Loucy (cell line): ENCODE results near the gene GRK6.

Source experiments
- H2AFZ ChIP-seq: fragments of 200-600 bp; sonication (generic); 2 replicates; pipeline ENCODE4 v1.6.0; 2016; ENCODE audit warnings: antibody characterized with exemption, mild to moderate bottlenecking, low read length, moderate library complexity
- H3F3A ChIP-seq: fragments of 200-600 bp; 2 replicates; pipeline ENCODE4 v1.6.0; 2016; ENCODE audit warnings: antibody characterized with exemption, low read depth, mild to moderate bottlenecking
- H3K27me3 ChIP-seq: fragments of 200-600 bp; sonication (generic); 2 replicates; pipeline ENCODE4 v1.6.1; 2014; ENCODE audit warnings: low read length, mild to moderate bottlenecking; ENCODE audit not compliant: insufficient read depth, poor library complexity, severe bottlenecking
- H3K36me3 ChIP-seq: fragments of 200-600 bp; sonication (generic); 2 replicates; pipeline ENCODE4 v1.6.1; 2016; ENCODE audit warnings: low read length; ENCODE audit not compliant: insufficient read depth
- H3K4me1 ChIP-seq: fragments of 200-600 bp; sonication (generic); 2 replicates; pipeline ENCODE4 v1.5.1; 2014; ENCODE audit warnings: low read length, mild to moderate bottlenecking; ENCODE audit not compliant: insufficient read depth, poor library complexity, severe bottlenecking
- H3K4me2 ChIP-seq: fragments of 200-600 bp; sonication (generic); 2 replicates; pipeline ENCODE4 v1.6.0; 2014; ENCODE audit warnings: antibody characterized with exemption, low read length, low read depth, mild to moderate bottlenecking; ENCODE audit not compliant: poor library complexity, severe bottlenecking
- H3K4me3 ChIP-seq: fragments of 200-600 bp; sonication (generic); 2 replicates; pipeline ENCODE4 v1.5.1; 2014; ENCODE audit warnings: low read length, mild to moderate bottlenecking, mixed read lengths; ENCODE audit not compliant: poor library complexity, severe bottlenecking
- H3K79me2 ChIP-seq: fragments of 200-600 bp; sonication (generic); 2 replicates; pipeline ENCODE4 v1.6.1; 2014; ENCODE audit warnings: low read length; ENCODE audit not compliant: insufficient read depth
- H3K9ac ChIP-seq: fragments of 200-600 bp; sonication (generic); 2 replicates; pipeline ENCODE4 v1.6.0; 2014; ENCODE audit warnings: mild to moderate bottlenecking, low read depth, low read length, moderate library complexity; ENCODE audit not compliant: poor library complexity, severe bottlenecking
- H3K9me2 ChIP-seq: fragments of 200-600 bp; sonication (generic); replicated peaks from 2 replicates; pipeline ENCODE4 v1.6.1; 2016; ENCODE audit warnings: low read depth, low read length, mixed read lengths
- H3K9me3 ChIP-seq: fragments of 200-600 bp; sonication (generic); 2 replicates; pipeline ENCODE4 v1.6.1; 2014; ENCODE audit warnings: mild to moderate bottlenecking, antibody characterized with exemption, low read length, low read depth; ENCODE audit not compliant: insufficient read depth
- H4K20me1 ChIP-seq: fragments of 200-600 bp; sonication (generic); 2 replicates; pipeline ENCODE4 v1.6.0; 2014; ENCODE audit warnings: antibody characterized with exemption, low read length, mild to moderate bottlenecking; ENCODE audit not compliant: insufficient read depth, poor library complexity, severe bottlenecking
- EZH2phosphoT487 ChIP-seq: fragments of 200-600 bp; IDR thresholded peaks from 2 replicates; pipeline ENCODE4 v1.6.1; 2018; ENCODE audit warnings: antibody characterized with exemption, mild to moderate bottlenecking, moderate library complexity, borderline replicate concordance
- TF ChIP-seq, protein P1 (sequence below): fragments of 200-600 bp; sonication (generic); conservative IDR thresholded peaks from 2 replicates; pipeline ENCODE4 v1.5.1; 2014; ENCODE audit warnings: mild to moderate bottlenecking, antibody characterized with exemption, low read length

GRK6 gene

DNA sequence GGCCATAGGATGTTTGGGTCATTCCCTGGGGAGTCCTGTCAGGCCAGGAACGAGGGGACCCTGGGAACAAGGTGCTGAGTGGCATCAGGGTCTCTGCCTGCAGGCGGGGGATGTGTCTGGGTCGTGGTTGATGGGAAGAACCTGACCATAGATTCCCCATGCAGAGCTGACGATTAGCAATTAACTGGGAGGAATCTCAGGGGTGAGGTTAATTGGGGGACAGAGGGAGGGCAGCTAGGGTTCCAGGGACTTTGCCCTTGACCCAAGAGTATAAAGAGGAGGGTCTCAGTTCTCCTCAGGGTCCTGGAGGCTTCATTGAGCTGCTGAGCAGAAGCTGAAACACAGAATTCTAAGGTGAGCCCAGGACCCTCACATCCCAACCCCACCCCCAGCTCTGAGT, 42.3 kb upstream of the GRK6 start, which contains the start of gene SLC34A1:
TSS of gene SLC34A1 (plus strand) at position 301 of the 400 bp plus-strand sequence. CDS start 1,308 bp downstream, outside the sequence.
- Histone ChIP-seq H3K36me3 (no peaks in the 10 kb centered on the region), H3K4me1 (peaks cover 4% of the 10 kb centered on the region), H3K27me3 (no peaks in the 10 kb centered on the region), H3K9me3 (no peaks in the 10 kb centered on the region), H3K9ac (no peak within 1 kb of the TSS), H2AFZ (no peak within 1 kb of the TSS), H3K79me2 (no peaks in the 10 kb centered on the region), H3K4me2 (no peak within 1 kb of the TSS), H3K4me3 (no peak within 1 kb of the TSS), H3F3A (no peaks in the 10 kb centered on the region), H4K20me1 (no peaks in the 10 kb centered on the region), H3K9me2 (no peaks in the 10 kb centered on the region)
- no peak for TF ChIP-seq EZH2phosphoT487
- TF ChIP-seq, protein P1, sequence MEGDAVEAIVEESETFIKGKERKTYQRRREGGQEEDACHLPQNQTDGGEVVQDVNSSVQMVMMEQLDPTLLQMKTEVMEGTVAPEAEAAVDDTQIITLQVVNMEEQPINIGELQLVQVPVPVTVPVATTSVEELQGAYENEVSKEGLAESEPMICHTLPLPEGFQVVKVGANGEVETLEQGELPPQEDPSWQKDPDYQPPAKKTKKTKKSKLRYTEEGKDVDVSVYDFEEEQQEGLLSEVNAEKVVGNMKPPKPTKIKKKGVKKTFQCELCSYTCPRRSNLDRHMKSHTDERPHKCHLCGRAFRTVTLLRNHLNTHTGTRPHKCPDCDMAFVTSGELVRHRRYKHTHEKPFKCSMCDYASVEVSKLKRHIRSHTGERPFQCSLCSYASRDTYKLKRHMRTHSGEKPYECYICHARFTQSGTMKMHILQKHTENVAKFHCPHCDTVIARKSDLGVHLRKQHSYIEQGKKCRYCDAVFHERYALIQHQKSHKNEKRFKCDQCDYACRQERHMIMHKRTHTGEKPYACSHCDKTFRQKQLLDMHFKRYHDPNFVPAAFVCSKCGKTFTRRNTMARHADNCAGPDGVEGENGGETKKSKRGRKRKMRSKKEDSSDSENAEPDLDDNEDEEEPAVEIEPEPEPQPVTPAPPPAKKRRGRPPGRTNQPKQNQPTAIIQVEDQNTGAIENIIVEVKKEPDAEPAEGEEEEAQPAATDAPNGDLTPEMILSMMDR = no peak

DNA sequence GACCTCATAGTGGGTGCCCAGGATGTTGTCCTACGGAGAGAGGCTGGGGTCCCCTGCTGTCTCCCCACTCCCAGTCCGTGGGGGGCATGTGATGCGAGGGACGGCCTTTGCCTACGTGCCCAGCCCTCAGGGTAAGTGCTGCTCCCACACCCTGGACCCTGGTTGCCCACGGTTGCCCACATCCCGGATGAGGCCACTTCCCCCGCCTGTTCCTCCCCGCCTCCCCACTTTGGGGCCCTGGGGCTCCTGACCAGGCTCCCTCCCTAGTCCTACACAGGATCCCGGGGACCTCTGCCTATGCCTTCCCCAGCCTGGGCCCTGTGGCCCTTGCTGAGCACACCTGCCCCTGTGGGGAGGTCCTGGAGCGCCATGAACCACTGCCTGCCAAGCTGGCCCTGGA, 40.8 kb upstream of the GRK6 start:
- Histone ChIP-seq H3K36me3 (no peaks in the 10 kb centered on the region), H3K79me2 (no peaks in the 10 kb centered on the region), H3K4me3 (no peak overlapping the region)

DNA sequence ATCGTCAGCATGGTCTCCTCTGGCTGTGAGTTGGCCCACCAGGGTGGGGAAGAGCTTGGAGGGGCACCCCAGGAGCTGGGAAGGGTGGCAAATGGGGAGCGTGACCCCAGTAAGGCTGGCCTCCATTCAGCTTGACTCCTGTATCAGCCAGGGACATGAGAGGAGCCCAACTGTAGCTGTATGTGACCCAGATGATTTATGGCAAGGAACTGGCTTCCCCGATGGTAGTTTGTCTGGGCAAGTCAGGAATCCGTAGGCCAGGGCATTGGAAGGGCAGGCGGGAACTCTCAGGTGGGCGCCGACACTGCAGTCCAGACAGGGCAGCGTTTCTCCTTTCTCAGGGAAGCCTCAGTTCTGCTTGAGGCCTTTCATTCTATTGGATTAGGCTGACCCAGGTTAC, 39.9 kb upstream of the GRK6 start:
- Histone ChIP-seq H3F3A (no peaks in the 10 kb centered on the region), H3K4me1 (peaks cover 17% of the 10 kb centered on the region), H3K27me3 (no peaks in the 10 kb centered on the region), H3K79me2 (no peaks in the 10 kb centered on the region), H3K36me3 (no peaks in the 10 kb centered on the region), H3K4me2 (no peak overlapping the region), H4K20me1 (no peaks in the 10 kb centered on the region), H3K4me3 (no peak overlapping the region), H3K9me3 (no peaks in the 10 kb centered on the region), H3K9ac (no peak overlapping the region), H3K9me2 (no peaks in the 10 kb centered on the region), H2AFZ (no peak overlapping the region)
- TF ChIP-seq, protein P1 = no peak
- no peak for TF ChIP-seq EZH2phosphoT487

More for the DNA sequence above, 40.8 kb upstream of the GRK6 start:
- Histone ChIP-seq H3K27me3 (no peaks in the 10 kb centered on the region), H3K9ac (no peak overlapping the region), H4K20me1 (no peaks in the 10 kb centered on the region), H3K4me2 (no peak overlapping the region), H2AFZ (no peak overlapping the region), H3K9me3 (no peaks in the 10 kb centered on the region), H3K9me2 (no peaks in the 10 kb centered on the region), H3K4me1 (peaks cover 14% of the 10 kb centered on the region), H3F3A (no peaks in the 10 kb centered on the region)
- TF ChIP-seq, protein P1 = no peak
- no peak for TF ChIP-seq EZH2phosphoT487
